Tibial nerve (tissue), 4 donors: ENCODE measurements around the gene KLHL35.

ENCODE experiments used
- CTCF ChIP-seq, 5 experiments: fragments of 200-600 bp in 3 of 5; fragments of 450-650 bp in 2 of 5; sonication (generic) in 3 of 5; IDR thresholded peaks; one replicate each; pipeline ENCODE4 v1.5.1; 2016 to 2019; ENCODE audit warnings: antibody characterized with exemption in 5 of 5, mild to moderate bottlenecking in 3 of 5, moderate library complexity in 2 of 5
- EP300 ChIP-seq, 2 donors: sonication (generic); formaldehyde crosslinking; IDR thresholded peaks; one replicate each; pipeline ENCODE4 v1.6.1; 2017; ENCODE audit warnings: antibody characterized with exemption in 2 of 2, mild to moderate bottlenecking in 1 of 2
- POLR2A ChIP-seq, 2 donors: fragments of 450-650 bp; IDR thresholded peaks; one replicate each; pipeline ENCODE4 v1.6.1; 2017; ENCODE audit warnings: antibody characterized with exemption in 2 of 2, mild to moderate bottlenecking in 2 of 2, moderate library complexity in 2 of 2

GRCh38 chr11:75425422-75425821 is 7.6 kb downstream of the KLHL35 start:
- no peak for TF ChIP-seq CTCF (IDR thresholded peaks at IDR 0.05)
- no peak for TF ChIP-seq EP300 (IDR thresholded peaks at IDR 0.05)
- no peak for TF ChIP-seq POLR2A (IDR thresholded peaks at IDR 0.05)
